ENCODE results near the gene TMEM87B. TPM values are rescaled to one million over a fixed set of nuclear protein-coding genes. Genes with fewer than 3 reads are reported as not detected.
"Not testable (repeated sequence)": the region's sequence is repeated elsewhere in the genome, so short reads cannot be mapped to it uniquely, and the experiment has no call there.

Gene TMEM87B
- polyA plus RNA-seq, 1 donor from 2014 or later: 12.8 TPM

DNA sequence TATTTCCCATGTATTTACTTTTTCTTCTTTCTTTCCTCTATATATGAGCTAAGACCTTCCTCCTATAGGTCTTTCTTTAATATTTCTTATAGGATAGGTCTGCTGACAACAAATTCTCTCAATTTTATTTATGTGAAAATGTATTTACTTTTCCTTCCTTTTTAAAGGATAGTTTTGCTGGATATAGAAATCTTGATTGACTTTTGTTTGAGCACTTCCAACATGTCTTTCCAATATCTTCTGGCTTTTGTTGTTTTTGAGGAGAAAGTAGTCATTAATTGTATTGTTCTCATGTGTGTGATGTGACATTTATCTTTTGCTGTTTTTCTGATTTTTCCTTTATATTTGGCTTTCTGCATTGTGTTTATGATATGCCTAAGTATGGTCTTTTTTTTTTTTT is 54.2 kb downstream of the TMEM87B start:
- Histone ChIP-seq H3K9me3 (ENCODE audit: low read length) (no peaks in the 10 kb centered on the region), H3K9me2 (ENCODE audit: insufficient read depth, low read length) (no peaks in the 10 kb centered on the region), H3K36me3 (ENCODE audit: insufficient read depth, low read length) (no peaks in the 10 kb centered on the region), H3K9ac (ENCODE audit: low read length) (no peak overlapping the region), H3K4me2 (ENCODE audit: low read length) (no peak overlapping the region), H3K79me2 (replicated peaks; ENCODE audit: insufficient read depth, low read length) (no peaks in the 10 kb centered on the region), H3K27ac (ENCODE audit: low read length) (no peak overlapping the region), H2AFZ (ENCODE audit: low read depth, low read length) (no peak overlapping the region), H3K4me3 (ENCODE audit: low read length) (no peak overlapping the region), H3K27me3 (ENCODE audit: insufficient read depth, low read depth, low read length) (no peaks in the 10 kb centered on the region), H3F3A (ENCODE audit: insufficient read depth, low read length, poor library complexity, severe bottlenecking) (no peaks in the 10 kb centered on the region), H4K20me1 (ENCODE audit: insufficient read depth) (no peaks in the 10 kb centered on the region)
- TF ChIP-seq EZH2 (IDR thresholded peaks at IDR 0.05; ENCODE audit: borderline replicate concordance, insufficient read depth, low read length, poor library complexity, severe bottlenecking): no peak
- no peak for TF ChIP-seq TAF1 (IDR thresholded peaks at IDR 0.05; ENCODE audit: low read depth)
- TF ChIP-seq REST (IDR thresholded peaks at IDR 0.05; ENCODE audit: borderline replicate concordance): no peak
- no peak for TF ChIP-seq EP300 (conservative IDR thresholded peaks at IDR 0.05; ENCODE audit: poor library complexity, severe bottlenecking)
- TF ChIP-seq, protein P1, sequence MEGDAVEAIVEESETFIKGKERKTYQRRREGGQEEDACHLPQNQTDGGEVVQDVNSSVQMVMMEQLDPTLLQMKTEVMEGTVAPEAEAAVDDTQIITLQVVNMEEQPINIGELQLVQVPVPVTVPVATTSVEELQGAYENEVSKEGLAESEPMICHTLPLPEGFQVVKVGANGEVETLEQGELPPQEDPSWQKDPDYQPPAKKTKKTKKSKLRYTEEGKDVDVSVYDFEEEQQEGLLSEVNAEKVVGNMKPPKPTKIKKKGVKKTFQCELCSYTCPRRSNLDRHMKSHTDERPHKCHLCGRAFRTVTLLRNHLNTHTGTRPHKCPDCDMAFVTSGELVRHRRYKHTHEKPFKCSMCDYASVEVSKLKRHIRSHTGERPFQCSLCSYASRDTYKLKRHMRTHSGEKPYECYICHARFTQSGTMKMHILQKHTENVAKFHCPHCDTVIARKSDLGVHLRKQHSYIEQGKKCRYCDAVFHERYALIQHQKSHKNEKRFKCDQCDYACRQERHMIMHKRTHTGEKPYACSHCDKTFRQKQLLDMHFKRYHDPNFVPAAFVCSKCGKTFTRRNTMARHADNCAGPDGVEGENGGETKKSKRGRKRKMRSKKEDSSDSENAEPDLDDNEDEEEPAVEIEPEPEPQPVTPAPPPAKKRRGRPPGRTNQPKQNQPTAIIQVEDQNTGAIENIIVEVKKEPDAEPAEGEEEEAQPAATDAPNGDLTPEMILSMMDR (IDR thresholded peaks at IDR 0.05; ENCODE audit: poor library complexity, severe bottlenecking): no peak
- TF ChIP-seq POLR2AphosphoS5 (IDR thresholded peaks at IDR 0.05): no peak
- TF ChIP-seq SMC3 (conservative IDR thresholded peaks at IDR 0.05; ENCODE audit: poor library complexity): no peak
- no peak for TF ChIP-seq MXI1 (conservative IDR thresholded peaks at IDR 0.05; ENCODE audit: poor library complexity, severe bottlenecking)
- no peak for TF ChIP-seq RAD21 (conservative IDR thresholded peaks at IDR 0.05)

DNA sequence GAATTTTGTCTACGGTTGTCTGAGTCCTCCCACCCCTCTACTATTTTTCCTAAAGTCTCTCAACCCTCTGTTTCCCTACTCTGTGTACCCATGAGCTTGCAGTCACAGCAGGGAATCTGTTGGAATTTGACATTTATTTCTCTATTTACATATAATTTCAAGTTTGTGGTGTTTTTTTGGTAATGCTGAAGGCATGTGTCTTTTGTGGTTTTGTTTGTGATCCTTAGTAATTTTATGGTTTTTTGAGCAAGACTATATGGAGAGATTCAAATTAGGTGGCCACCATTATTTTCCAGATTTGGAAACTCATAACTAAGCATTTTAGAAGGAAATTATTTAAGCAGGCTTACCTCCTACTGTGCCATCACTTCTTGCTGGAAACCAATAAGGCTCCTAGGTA is 55.9 kb downstream of the TMEM87B start:
- no peak overlapping the region for H3K4me2 ChIP-seq (ENCODE audit: low read length)
- H3K4me3 ChIP-seq (ENCODE audit: low read length): no peak overlapping the region
- H2AFZ ChIP-seq (ENCODE audit: low read depth, low read length): no peak overlapping the region
- no peaks in the 10 kb centered on the region for H3K79me2 ChIP-seq (replicated peaks; ENCODE audit: insufficient read depth, low read length)
- no peaks in the 10 kb centered on the region for H3K9me3 ChIP-seq (ENCODE audit: low read length)
- no peaks in the 10 kb centered on the region for H3K36me3 ChIP-seq (ENCODE audit: insufficient read depth, low read length)
- no peaks in the 10 kb centered on the region for H3K27me3 ChIP-seq (ENCODE audit: insufficient read depth, low read depth, low read length)
- no peak for TF ChIP-seq TAF1 (IDR thresholded peaks at IDR 0.05; ENCODE audit: low read depth)
- H3K9ac ChIP-seq (ENCODE audit: low read length): no peak overlapping the region
- no peak overlapping the region for H3K27ac ChIP-seq (ENCODE audit: low read length)
- H3K9me2 ChIP-seq (ENCODE audit: insufficient read depth, low read length): no peaks in the 10 kb centered on the region
- no peaks in the 10 kb centered on the region for H4K20me1 ChIP-seq (ENCODE audit: insufficient read depth)
- H3F3A ChIP-seq (ENCODE audit: insufficient read depth, low read length, poor library complexity, severe bottlenecking): no peaks in the 10 kb centered on the region

- H3K36me3 ChIP-seq (ENCODE audit: insufficient read depth, low read length); H3F3A ChIP-seq (ENCODE audit: insufficient read depth, low read length, poor library complexity, severe bottlenecking); H2AFZ ChIP-seq (ENCODE audit: low read depth, low read length); H3K4me3 ChIP-seq (ENCODE audit: low read length); H3K9me3 ChIP-seq (ENCODE audit: low read length); H3K79me2 ChIP-seq (replicated peaks; ENCODE audit: insufficient read depth, low read length); H3K27ac ChIP-seq (ENCODE audit: low read length); H3K27me3 ChIP-seq (ENCODE audit: insufficient read depth, low read depth, low read length); H3K9ac ChIP-seq (ENCODE audit: low read length); H4K20me1 ChIP-seq (ENCODE audit: insufficient read depth); H3K9me2 ChIP-seq (ENCODE audit: insufficient read depth, low read length); H3K4me2 ChIP-seq (ENCODE audit: low read length): not testable (repeated sequence)
Measured at GRCh38 chr2:112113354-112113753, 58.3 kb downstream of the TMEM87B start.

All from neural cell (in vitro differentiated cells).